ENCODE results near the gene SUN2. TPM values are rescaled to one million over a fixed set of nuclear protein-coding genes. Genes with fewer than 3 reads are reported as not detected.

SUN2 gene
- total and polyA plus RNA-seq, 2 of the 8 experiments (the other 6 are each of a cell fraction or from before 2014, with no cell fraction given): 5.1 to 10.5 TPM

GRCh38 chr22:38729946-38730345 lies 25.9 kb downstream of the SUN2 start:
- Histone ChIP-seq H3K9ac (replicated peaks in 1 of 4; ENCODE audit: extremely low read depth in 1 of 4, low read depth in 3 of 4, low read length in 3 of 4) (no peak overlapping the region), H4K91ac (replicated peaks; ENCODE audit: insufficient read length, low read length) (no peak overlapping the region), H3K79me1 (ENCODE audit: low read depth, low read length) (no peaks in the 10 kb centered on the region), H3K18ac (ENCODE audit: extremely low read depth, low read length) (no peak overlapping the region), H4K5ac (ENCODE audit: insufficient read length, low read depth, low read length) (no peak overlapping the region), H4K20me1 (replicated peaks in 1 of 2; ENCODE audit: control insufficient read depth in 1 of 2, insufficient read depth in 2 of 2, low read length in 2 of 2) (peaks cover 11 to 17% of the 10 kb centered on the region in 2 experiments), H3K56ac (replicated peaks; ENCODE audit: insufficient read length, low read depth, low read length) (no peak overlapping the region), H2AFZ (ENCODE audit: low read length) (no peak overlapping the region), H3K4ac (replicated peaks; ENCODE audit: insufficient read length, low read depth, low read length) (no peak overlapping the region), H3K14ac (ENCODE audit: insufficient read length) (no peak overlapping the region), H3K23ac (ENCODE audit: insufficient read length) (no peak overlapping the region), H2BK20ac (ENCODE audit: low read length) (no peak overlapping the region), H2BK5ac (ENCODE audit: low read depth, low read length) (no peak overlapping the region), H2BK15ac (ENCODE audit: low read length) (no peak overlapping the region), H4K8ac (ENCODE audit: extremely low read depth, insufficient read depth, low read length) (no peak overlapping the region), H3K36me3 (ENCODE audit: control insufficient read depth in 2 of 4, insufficient read depth in 4 of 4, low read length in 3 of 4) (peaks cover 29 to 74% (median 63%) of the 10 kb centered on the region in 4 experiments), H3K4me1 (replicated peaks in 1 of 4; ENCODE audit: control insufficient read depth in 3 of 4, insufficient read depth in 4 of 4, low read length in 3 of 4) (no peaks in the 10 kb centered on the region), H2AK5ac (ENCODE audit: low read depth, low read length) (no peak overlapping the region), H3K4me2 (ENCODE audit: insufficient read depth in 1 of 2, low read depth in 2 of 2, low read length in 2 of 2) (no peak overlapping the region), H2BK120ac (replicated peaks; ENCODE audit: low read depth, low read length) (no peak overlapping the region), H3K79me2 (ENCODE audit: control insufficient read depth in 1 of 2, insufficient read depth in 2 of 2, low read length in 2 of 2) (no peaks in the 10 kb centered on the region), H3K4me3 (ENCODE audit: extremely low read depth in 1 of 4, insufficient read depth in 2 of 4, low read depth in 3 of 4, low read length in 4 of 4) (no peak overlapping the region), H3K9me3 (ENCODE audit: insufficient read depth in 2 of 2, low read depth in 1 of 2, low read length in 1 of 2) (no peaks in the 10 kb centered on the region), H2BK12ac (ENCODE audit: low read depth, low read length) (no peak overlapping the region), H3K27me3 (replicated peaks in 1 of 4; ENCODE audit: control insufficient read depth in 3 of 4, extremely low read depth in 1 of 4, insufficient read depth in 3 of 4, low read length in 3 of 4) (no peaks in the 10 kb centered on the region), H3K23me2 (ENCODE audit: low read depth, low read length) (no peaks in the 10 kb centered on the region), H3K27ac (ENCODE audit: low read depth, low read length) (no peak overlapping the region)
- no peak for TF ChIP-seq TAF7 (optimal IDR thresholded peaks at IDR 0.05; ENCODE audit: borderline replicate concordance, low read depth, low read length)
- no peak for TF ChIP-seq ATF2 (IDR thresholded peaks at IDR 0.05; ENCODE audit: low read length)
- TF ChIP-seq CTBP2 (IDR thresholded peaks at IDR 0.05; ENCODE audit: borderline replicate concordance, insufficient read depth, insufficient read length, low read length): no peak
- no peak for TF ChIP-seq RNF2 (IDR thresholded peaks at IDR 0.05; ENCODE audit: borderline replicate concordance, low read depth, low read length, missing control alignments, poor library complexity, severe bottlenecking)
- no peak for TF ChIP-seq KDM5A (IDR thresholded peaks at IDR 0.05; ENCODE audit: low read length)
- TF ChIP-seq SRF (IDR thresholded peaks at IDR 0.05; ENCODE audit: low read depth, low read length): no peak
- no peak for TF ChIP-seq RFX5 (IDR thresholded peaks at IDR 0.05; ENCODE audit: borderline replicate concordance, low read depth, low read length)
- TF ChIP-seq JUN (IDR thresholded peaks at IDR 0.05; ENCODE audit: low read depth, low read length): no peak
- TF ChIP-seq CREB1 (IDR thresholded peaks at IDR 0.05): no peak
- TF ChIP-seq SP1 (IDR thresholded peaks at IDR 0.05; ENCODE audit: low read depth, low read length): no peak
- no peak for TF ChIP-seq SUZ12 (IDR thresholded peaks at IDR 0.05; ENCODE audit: low read length)
- ChIA-PET CTCF (ENCODE audit: partially characterized antibody) (interaction anchor here (1.0 to 10.1 kb wide), 2 partner anchors 34 to 48 kb away, joined by 3 to 124 read pairs; partner anchors contain the start of gene TOMM22), POLR2A (ENCODE audit: partially characterized antibody) (interaction anchor here (1.0 to 2.0 kb wide), 3 partner anchors 10 to 49 kb away, joined by 3 to 7 read pairs (median 3); partner anchors contain the start of gene TOMM22)
- 97% methylated on average over 6 of the region's 6 CpGs; no CpG with 5 or more reads in 1 of the 2 experiments for WGBS, 2 experiments (ENCODE audit: extremely low coverage in 1 of 2, insufficient coverage in 1 of 2, insufficient read length in 1 of 2, insufficient replicate concordance in 2 of 2, low coverage in 1 of 2, low lambda C conversion rate in 2 of 2, missing lambda C conversion rate in 1 of 2)
- FAIRE-seq: no peak
- DNase-seq (ENCODE audit: low read depth in 1 of 2, low spot score in 2 of 2): no peak
